Endothelial cell of coronary artery (primary cell): ENCODE data around the gene PSORS1C2. TPM values are rescaled to one million over a fixed set of nuclear protein-coding genes. Genes with fewer than 3 reads are reported as not detected.

ENCODE experiments used
- total RNA-seq: library from RNA; depleted of rRNA; stranded (reverse); fragments of >200 nt; gene quantifications from 2 replicates; pipeline ENCODE4 v1.2.3, GENCODE V29; 2014

The PSORS1C2 gene
- total RNA-seq, result not detected in 2 replicates

DNA sequence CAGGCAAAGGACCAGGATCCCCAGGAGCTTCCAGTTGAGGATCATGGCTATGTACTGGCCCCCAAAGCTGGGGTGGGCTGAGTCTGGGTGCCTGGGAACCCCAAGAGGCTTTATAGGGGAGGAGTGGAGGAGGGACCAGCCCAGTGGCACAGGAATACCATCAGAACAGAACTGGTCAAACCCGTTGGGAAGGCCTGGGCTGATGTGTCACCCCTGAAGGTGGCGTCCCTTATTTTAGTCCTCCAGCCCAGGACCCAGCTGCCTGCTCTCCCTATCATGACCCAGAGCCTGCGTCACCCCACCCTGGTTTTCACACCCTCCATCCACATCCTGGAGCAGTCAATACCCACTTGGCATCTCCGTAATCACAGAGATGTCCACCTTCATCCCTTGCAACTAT lies at the start of gene PSORS1C2:
TSS of gene PSORS1C2 (minus strand) at position 85 of the 400 bp plus-strand sequence. CDS start at position 45, 40 bp downstream.

DNA sequence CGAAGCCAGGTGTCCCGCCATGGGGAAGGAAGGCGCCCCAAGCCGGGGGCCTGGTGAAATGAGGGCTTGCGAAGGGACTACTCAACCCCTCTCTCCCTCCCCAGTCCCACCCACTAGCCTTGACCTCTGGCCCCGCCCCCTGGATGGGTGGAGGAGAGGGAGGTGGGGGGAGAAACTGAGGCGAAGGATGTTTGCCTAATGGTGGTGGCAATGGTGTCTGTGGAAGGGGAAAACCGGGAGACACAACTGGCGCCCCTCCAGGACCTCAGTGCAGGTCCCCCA lies 31.7 kb upstream of the PSORS1C2 start, which contains the start of gene POU5F1:
TSS of gene POU5F1 (minus strand) at position 83 of the 282 bp plus-strand sequence. CDS start at position 21, 62 bp downstream.

GRCh38 chr6:31158140-31158862 lies 19.4 kb upstream of the PSORS1C2 start, which contains the start of gene TCF19:
Gene TCF19, plus strand, starts transcription at chr6:31158589. Its CDS starts 881 bp downstream, at chr6:31159470.

DNA sequence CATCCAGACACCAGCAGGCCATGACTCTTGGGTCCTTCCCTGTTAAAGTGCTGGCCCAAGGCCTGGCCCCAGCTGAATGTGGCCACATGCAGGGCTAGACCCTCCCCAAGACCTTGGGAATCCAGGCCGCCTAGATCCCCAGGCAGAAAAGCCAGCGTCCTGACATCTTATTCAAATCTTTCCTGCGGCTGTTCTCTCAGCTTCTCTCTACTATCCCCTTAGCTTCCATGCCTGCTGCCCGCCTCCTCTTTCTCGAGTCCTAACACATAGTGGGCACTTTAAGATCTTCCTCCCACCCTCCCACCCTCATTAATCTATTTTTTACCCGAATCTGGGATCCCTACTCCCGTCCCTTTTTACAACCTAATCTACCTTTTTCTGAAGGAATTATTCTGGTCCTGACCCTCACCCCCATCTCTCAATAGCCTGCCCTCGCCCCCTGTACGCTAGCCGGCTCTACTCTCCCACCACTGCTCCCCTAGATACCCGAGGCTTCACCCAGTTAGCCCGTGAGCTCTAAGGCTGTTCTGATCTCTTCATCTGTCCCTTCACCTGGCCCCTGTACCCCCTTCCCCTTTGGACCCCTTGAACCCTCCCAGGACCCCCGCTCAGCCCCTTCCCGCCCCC lies 18.8 kb upstream of the PSORS1C2 start, which contains the start of gene CCHCR1:
TSS of gene CCHCR1 (minus strand) at position 290 of the 627 bp plus-strand sequence. CDS start at position 88, 202 bp downstream.

DNA sequence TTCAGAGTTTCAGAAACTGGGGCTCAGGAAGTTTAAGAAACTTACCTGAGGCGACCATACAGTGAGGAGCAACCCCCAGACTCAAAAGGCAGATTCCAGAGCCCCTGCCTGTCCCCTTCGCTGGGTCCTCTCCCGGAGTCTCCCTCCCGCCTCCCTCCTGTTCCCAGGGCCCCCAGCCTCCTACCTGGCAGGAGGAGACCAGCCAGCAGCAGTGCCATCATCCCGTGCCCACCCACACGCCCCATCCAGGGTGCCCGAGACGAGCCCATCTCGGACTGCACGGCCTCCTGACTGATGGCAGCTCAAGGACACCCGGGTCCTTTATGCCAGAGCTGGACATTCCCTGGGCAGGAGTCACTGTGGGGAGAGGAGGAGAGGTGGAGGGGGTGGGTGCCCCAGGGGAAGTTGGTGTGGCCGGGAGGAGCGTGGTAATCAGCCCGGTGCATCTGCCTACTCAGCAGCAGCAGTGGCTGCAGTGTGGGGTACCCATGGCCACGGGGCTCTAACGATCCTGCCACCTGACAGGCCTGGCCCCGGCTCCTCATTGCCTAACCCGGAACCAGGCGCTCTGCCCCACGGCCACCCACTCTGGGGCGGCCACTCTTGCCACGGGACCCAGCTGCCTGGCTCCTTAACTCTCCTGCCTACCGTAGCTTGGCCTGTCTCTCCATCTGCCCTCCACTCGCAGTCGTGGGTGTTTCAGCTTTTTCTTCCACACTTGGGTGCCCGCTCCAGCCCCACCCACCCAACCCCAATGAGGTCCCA lies 18.5 kb downstream of the PSORS1C2 start, which contains the start of gene CDSN:
TSS of gene CDSN (minus strand) at position 296 of the 765 bp plus-strand sequence. CDS start at position 269, 27 bp downstream.

GRCh38 chr6:31114541-31114878 lies 24.4 kb downstream of the PSORS1C2 start, which contains the start of gene PSORS1C1:
Gene PSORS1C1, plus strand, starts transcription at chr6:31114800. Its CDS starts 14,833 bp downstream, at chr6:31129633.

DNA sequence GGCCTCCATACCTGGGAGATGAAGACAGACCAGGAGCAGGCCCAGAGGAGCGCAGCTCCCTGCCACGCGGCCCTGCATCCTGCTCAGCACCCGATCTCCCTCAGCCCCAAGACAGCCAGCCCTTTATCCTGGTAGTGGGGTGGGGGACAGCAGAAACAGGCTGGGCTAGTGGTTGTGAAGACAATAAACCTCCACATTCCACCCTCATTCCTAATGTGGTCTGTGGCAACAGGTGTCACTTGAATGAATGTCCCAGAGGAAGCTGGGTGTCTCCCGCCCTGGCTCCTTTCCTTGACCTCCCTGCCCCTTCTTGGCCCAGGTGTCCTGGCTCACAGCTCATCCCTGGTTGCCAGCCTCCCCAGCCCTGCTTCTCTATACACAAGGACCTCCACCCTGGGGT lies 26.4 kb downstream of the PSORS1C2 start, which contains the start of gene C6orf15:
TSS of gene C6orf15 (minus strand) at position 98 of the 400 bp plus-strand sequence. CDS start at position 78, 20 bp downstream.

Other genes with a start within 250 kb of the PSORS1C2 start
- 12.6 and 17.6 TPM in 2 replicates for gene GTF2H4, start 230.9 kb downstream of the PSORS1C2 start, total RNA-seq
- 15.1 and 17.4 TPM in 2 replicates for gene VARS2, start 224.8 kb downstream of the PSORS1C2 start, total RNA-seq
- gene SFTA2, start 206.9 kb downstream of the PSORS1C2 start, total RNA-seq, result not detected in 2 replicates
- gene MUCL3, start 198.1 kb downstream of the PSORS1C2 start, total RNA-seq, result not detected in 2 replicates
- not detected in 2 replicates for gene MUC21, start 155.3 kb downstream of the PSORS1C2 start, total RNA-seq
- not detected in 2 replicates for gene MUC22, start 128.6 kb downstream of the PSORS1C2 start, total RNA-seq
- not detected in 2 replicates for gene C6orf15, start 26.5 kb downstream of the PSORS1C2 start, total RNA-seq
- gene PSORS1C1, start 24.3 kb downstream of the PSORS1C2 start, total RNA-seq, result 4.8 and 11.9 TPM in 2 replicates
- gene CDSN, start 18.6 kb downstream of the PSORS1C2 start, total RNA-seq, result under 0.01 TPM in 1 of 2 replicates, not detected in the other
- gene CCHCR1, start 18.7 kb upstream of the PSORS1C2 start, total RNA-seq, result 14.2 and 18.2 TPM in 2 replicates
- 9.7 and 17.5 TPM in 2 replicates for gene TCF19, start 19.5 kb upstream of the PSORS1C2 start, total RNA-seq
- not detected in 2 replicates for gene POU5F1, start 31.6 kb upstream of the PSORS1C2 start, total RNA-seq
- 215 and 419 TPM in 2 replicates for gene HLA-C, start 133.0 kb upstream of the PSORS1C2 start, total RNA-seq
- gene HLA-B, start 218.1 kb upstream of the PSORS1C2 start, total RNA-seq, result 212 and 305 TPM in 2 replicates